ENCODE data around the gene PKD1.

The PKD1 gene

GRCh38 chr16:2053897-2054296, 81.8 kb downstream of the PKD1 start:
- Histone ChIP-seq H3K9me3 (ENCODE audit: control insufficient read depth, low read length) (no peaks in the 10 kb centered on the region), H2BK5ac (ENCODE audit: low read depth, low read length, poor library complexity, severe bottlenecking) (no peak overlapping the region), H3K4ac (ENCODE audit: low read depth in 1 of 2, low read length in 2 of 2) (no peak overlapping the region), H4K8ac (ENCODE audit: low read length) (no peak overlapping the region), H4K91ac (ENCODE audit: low read length) (no peak overlapping the region), H3K27ac (ENCODE audit: low read length, poor library complexity, severe bottlenecking) (peak overlapping the region; percentile 52), H3K79me1 (replicated peaks; ENCODE audit: low read length, poor library complexity, severe bottlenecking) (peaks cover 23% of the 10 kb centered on the region), H3K23ac (ENCODE audit: low read length in 2 of 2) (no peak overlapping the region), H2BK12ac (ENCODE audit: low read length in 2 of 2) (no peak overlapping the region), H3K4me3 (ENCODE audit: insufficient read depth in 1 of 2, low read depth in 1 of 2, low read length in 2 of 2) (no peak overlapping the region), H3K4me2 (ENCODE audit: low read length, poor library complexity, severe bottlenecking) (peak overlapping the region; percentile 5), H3K14ac (ENCODE audit: low read length in 2 of 2) (no peak overlapping the region), H3K4me1 (ENCODE audit: control insufficient read depth, insufficient read depth, low read depth, low read length) (peaks cover 50% of the 10 kb centered on the region), H2BK15ac (ENCODE audit: low read depth, poor library complexity, severe bottlenecking) (no peak overlapping the region), H2AFZ (ENCODE audit: low read depth, low read length) (no peak overlapping the region), H3K9ac (ENCODE audit: low read length) (no peak overlapping the region), H3K27me3 (ENCODE audit: control insufficient read depth in 1 of 2, insufficient read depth in 1 of 2, low read length in 2 of 2) (no peaks in the 10 kb centered on the region), H3K18ac (ENCODE audit: low read depth in 1 of 2, low read length in 2 of 2) (no peak overlapping the region), H2BK120ac (ENCODE audit: low read depth, low read length) (no peak overlapping the region), H3K36me3 (ENCODE audit: control insufficient read depth in 1 of 2, insufficient read depth in 2 of 2, low read depth in 1 of 2, low read length in 2 of 2) (peaks cover 64 to 81% of the 10 kb centered on the region in 2 experiments), H2AK5ac (ENCODE audit: low read length, severe bottlenecking) (peak overlapping the region; percentile 3)
- WGBS = 94% methylated on average over 17 of the region's 17 CpGs
- DNase-seq = no peak

GRCh38 chr16:2053211-2053610, 82.5 kb downstream of the PKD1 start:
- Histone ChIP-seq H2BK120ac (ENCODE audit: low read depth, low read length) (no peak overlapping the region), H2BK5ac (ENCODE audit: low read depth, low read length, poor library complexity, severe bottlenecking) (no peak overlapping the region), H3K27ac (ENCODE audit: low read length, poor library complexity, severe bottlenecking) (peak overlapping the region; percentile 52), H3K4me2 (ENCODE audit: low read length, poor library complexity, severe bottlenecking) (no peak overlapping the region), H4K91ac (ENCODE audit: low read length) (no peak overlapping the region), H4K8ac (ENCODE audit: low read length) (no peak overlapping the region), H3K9ac (ENCODE audit: low read length) (no peak overlapping the region), H3K36me3 (ENCODE audit: control insufficient read depth in 1 of 2, insufficient read depth in 2 of 2, low read depth in 1 of 2, low read length in 2 of 2) (peaks cover 59 to 74% of the 10 kb centered on the region in 2 experiments), H3K27me3 (ENCODE audit: control insufficient read depth in 1 of 2, insufficient read depth in 1 of 2, low read length in 2 of 2) (no peaks in the 10 kb centered on the region), H2BK15ac (ENCODE audit: low read depth, poor library complexity, severe bottlenecking) (no peak overlapping the region), H3K14ac (ENCODE audit: low read length in 2 of 2) (no peak overlapping the region), H3K23ac (ENCODE audit: low read length in 2 of 2) (no peak overlapping the region), H2BK12ac (ENCODE audit: low read length in 2 of 2) (no peak overlapping the region), H3K79me1 (replicated peaks; ENCODE audit: low read length, poor library complexity, severe bottlenecking) (peaks cover 24% of the 10 kb centered on the region), H3K18ac (ENCODE audit: low read depth in 1 of 2, low read length in 2 of 2) (no peak overlapping the region), H3K4ac (ENCODE audit: low read depth in 1 of 2, low read length in 2 of 2) (no peak overlapping the region), H3K9me3 (ENCODE audit: control insufficient read depth, low read length) (no peaks in the 10 kb centered on the region), H2AFZ (ENCODE audit: low read depth, low read length) (no peak overlapping the region), H3K4me3 (ENCODE audit: insufficient read depth in 1 of 2, low read depth in 1 of 2, low read length in 2 of 2) (no peak overlapping the region), H3K4me1 (ENCODE audit: control insufficient read depth, insufficient read depth, low read depth, low read length) (peaks cover 46% of the 10 kb centered on the region), H2AK5ac (ENCODE audit: low read length, severe bottlenecking) (peak overlapping the region; percentile 51)
- no peak for DNase-seq
- WGBS = 99% methylated on average over 21 of the region's 21 CpGs

- Histone ChIP-seq H3K14ac (ENCODE audit: low read length in 2 of 2) (peak overlapping the region in 1 of 2 experiments; percentile 11), H4K91ac (ENCODE audit: low read length) (no peak overlapping the region), H3K79me1 (replicated peaks; ENCODE audit: low read length, poor library complexity, severe bottlenecking) (peaks cover 28% of the 10 kb centered on the region), H3K27me3 (ENCODE audit: control insufficient read depth in 1 of 2, insufficient read depth in 1 of 2, low read length in 2 of 2) (no peaks in the 10 kb centered on the region), H4K8ac (ENCODE audit: low read length) (peak overlapping the region; percentile 45), H2AK5ac (ENCODE audit: low read length, severe bottlenecking) (peak overlapping the region; percentile 49), H3K36me3 (ENCODE audit: control insufficient read depth in 1 of 2, insufficient read depth in 2 of 2, low read depth in 1 of 2, low read length in 2 of 2) (peaks cover 23 to 55% of the 10 kb centered on the region in 2 experiments), H3K4me1 (ENCODE audit: control insufficient read depth, insufficient read depth, low read depth, low read length) (peaks cover 35% of the 10 kb centered on the region), H3K18ac (ENCODE audit: low read depth in 1 of 2, low read length in 2 of 2) (peak overlapping the region in 1 of 2 experiments; percentile 77), H3K27ac (ENCODE audit: low read length, poor library complexity, severe bottlenecking) (no peak overlapping the region), H3K4ac (ENCODE audit: low read depth in 1 of 2, low read length in 2 of 2) (peak overlapping the region in 1 of 2 experiments; percentile 64), H3K4me3 (ENCODE audit: insufficient read depth in 1 of 2, low read depth in 1 of 2, low read length in 2 of 2) (peak overlapping the region; percentile 90 to 95), H2BK12ac (ENCODE audit: low read length in 2 of 2) (peak overlapping the region in 1 of 2 experiments; percentile 43), H2BK5ac (ENCODE audit: low read depth, low read length, poor library complexity, severe bottlenecking) (peak overlapping the region; percentile 63), H3K9ac (ENCODE audit: low read length) (peak overlapping the region; percentile 89), H2AFZ (ENCODE audit: low read depth, low read length) (peak overlapping the region; percentile 92), H3K23ac (ENCODE audit: low read length in 2 of 2) (no peak overlapping the region), H3K9me3 (ENCODE audit: control insufficient read depth, low read length) (no peaks in the 10 kb centered on the region), H3K4me2 (ENCODE audit: low read length, poor library complexity, severe bottlenecking) (peak overlapping the region; percentile 95), H2BK15ac (ENCODE audit: low read depth, poor library complexity, severe bottlenecking) (no peak overlapping the region), H2BK120ac (ENCODE audit: low read depth, low read length) (no peak overlapping the region)
- no peak for DNase-seq
- 4% methylated on average over 30 of the region's 30 CpGs for WGBS
These were observed 87.6 kb downstream of the PKD1 start for GRCh38 chr16:2048116-2048543.

GRCh38 chr16:2047330-2048115, 88.2 kb downstream of the PKD1 start, which contains the start of the genes NTHL1 and TSC2:
NTHL1 (minus strand) TSS chr16:2047834; CDS start chr16:2047823, 11 bp downstream.
TSC2 (plus strand) TSS chr16:2047985; CDS start chr16:2048616, 631 bp downstream.
- peak within 1 kb of the TSS in 1 of 2 experiments; percentile 65 for H2BK12ac ChIP-seq (ENCODE audit: low read length in 2 of 2)
- H3K9ac ChIP-seq (ENCODE audit: low read length) = peak within 1 kb of the TSS; percentile 89
- no peak within 1 kb of the TSS for H4K91ac ChIP-seq (ENCODE audit: low read length)
- H2BK5ac ChIP-seq (ENCODE audit: low read depth, low read length, poor library complexity, severe bottlenecking) = peak within 1 kb of the TSS; percentile 63
- peak within 1 kb of the TSS; percentile 90 to 95 for H3K4me3 ChIP-seq (ENCODE audit: insufficient read depth in 1 of 2, low read depth in 1 of 2, low read length in 2 of 2)
- peaks cover 26% of the 10 kb centered on the region for H3K79me1 ChIP-seq (replicated peaks; ENCODE audit: low read length, poor library complexity, severe bottlenecking)
- peak within 1 kb of the TSS; percentile 49 for H2AK5ac ChIP-seq (ENCODE audit: low read length, severe bottlenecking)
- H3K9me3 ChIP-seq (ENCODE audit: control insufficient read depth, low read length) = no peaks in the 10 kb centered on the region
- H3K18ac ChIP-seq (ENCODE audit: low read depth in 1 of 2, low read length in 2 of 2) = peak within 1 kb of the TSS in 1 of 2 experiments; percentile 78
- H3K23ac ChIP-seq (ENCODE audit: low read length in 2 of 2) = peak within 1 kb of the TSS in 1 of 2 experiments; percentile 95
- peak within 1 kb of the TSS; percentile 55 for H3K27ac ChIP-seq (ENCODE audit: low read length, poor library complexity, severe bottlenecking)
- peaks cover 32% of the 10 kb centered on the region for H3K4me1 ChIP-seq (ENCODE audit: control insufficient read depth, insufficient read depth, low read depth, low read length)
- DNase-seq = peak; percentile 95
- H3K4ac ChIP-seq (ENCODE audit: low read depth in 1 of 2, low read length in 2 of 2) = peak within 1 kb of the TSS in 1 of 2 experiments; percentile 64
- peak within 1 kb of the TSS; percentile 92 for H2AFZ ChIP-seq (ENCODE audit: low read depth, low read length)
- H3K27me3 ChIP-seq (ENCODE audit: control insufficient read depth in 1 of 2, insufficient read depth in 1 of 2, low read length in 2 of 2) = no peaks in the 10 kb centered on the region
- peak within 1 kb of the TSS; percentile 95 for H3K4me2 ChIP-seq (ENCODE audit: low read length, poor library complexity, severe bottlenecking)
- WGBS = 1% methylated on average over 79 of the region's 81 CpGs
- H2BK120ac ChIP-seq (ENCODE audit: low read depth, low read length) = no peak within 1 kb of the TSS
- H3K14ac ChIP-seq (ENCODE audit: low read length in 2 of 2) = peak within 1 kb of the TSS in 1 of 2 experiments; percentile 49
- H3K36me3 ChIP-seq (ENCODE audit: control insufficient read depth in 1 of 2, insufficient read depth in 2 of 2, low read depth in 1 of 2, low read length in 2 of 2) = peaks cover 17 to 52% of the 10 kb centered on the region in 2 experiments
- peak within 1 kb of the TSS; percentile 75 for H4K8ac ChIP-seq (ENCODE audit: low read length)
- no peak within 1 kb of the TSS for H2BK15ac ChIP-seq (ENCODE audit: low read depth, poor library complexity, severe bottlenecking)

All from mesenchymal stem cell (in vitro differentiated cells and primary cell).